Mesenteric fat pad (tissue), 1 donor: ENCODE results near the gene MVP. TPM values are rescaled to one million over a fixed set of nuclear protein-coding genes. Genes with fewer than 3 reads are reported as not detected.
"Not testable (repeated sequence)": the region's sequence is repeated elsewhere in the genome, so short reads cannot be mapped to it uniquely, and the experiment has no call there.

Source experiments
- DNase-seq: peaks from one replicate; pipeline ENCODE4 v3.0.0-alpha.2; 2020; ENCODE audit warnings: low spot score
- total RNA-seq: library from RNA; stranded (reverse); fragmentation: NEBNext Ultra II Directional; extraction: Animal tissue kit (Norgen Biotek cat#: 25700); gene quantifications from one replicate; pipeline ENCODE4 v1.2.1, GENCODE V29; 2021
- donor health status: DM: yes; HTN: yes; CAD: no.

The MVP gene
- total RNA-seq, 1 donor from 2014 or later, result 150 TPM

GRCh38 chr16:29814592-29814991, 5.7 kb upstream of the MVP start:
- DNase-seq, result no peak

GRCh38 chr16:29815032-29815721, 5.1 kb upstream of the MVP start:
- DNase-seq, result no peak

- peak; percentile 98 for DNase-seq
Measured at GRCh38 chr16:29815793-29816693, 4.2 kb upstream of the MVP start, which contains the start of gene PAGR1. PAGR1 (plus strand) TSS chr16:29816152; CDS start chr16:29816526, 374 bp downstream.

GRCh38 chr16:29816694-29817441, 3.4 kb upstream of the MVP start:
- DNase-seq, result no peak

GRCh38 chr16:29818082-29818481, 2.2 kb upstream of the MVP start:
- DNase-seq, result no peak

- DNase-seq, result no peak
Measured at GRCh38 chr16:29819506-29819905, 756 bp upstream of the MVP start.

- no peak for DNase-seq
Measured at GRCh38 chr16:29820730-29821642, 724 bp downstream of the MVP start.

GRCh38 chr16:29821643-29822115, 1.4 kb downstream of the MVP start:
- no peak for DNase-seq

- no peak for DNase-seq
Measured at GRCh38 chr16:29824589-29825144, 4.4 kb downstream of the MVP start.

GRCh38 chr16:29825145-29826044, 5.1 kb downstream of the MVP start:
- DNase-seq, result no peak

GRCh38 chr16:29826342-29826695, 6.1 kb downstream of the MVP start:
- no peak for DNase-seq

- no peak for DNase-seq
Measured at GRCh38 chr16:29830774-29831173, 10.5 kb downstream of the MVP start.

- no peak for DNase-seq
Measured at GRCh38 chr16:29831490-29831889, 11.2 kb downstream of the MVP start.

GRCh38 chr16:29833219-29833618, 13.0 kb downstream of the MVP start:
- DNase-seq, result not testable (repeated sequence)

- DNase-seq, result no peak
Measured at GRCh38 chr16:29834079-29834478, 13.8 kb downstream of the MVP start.

GRCh38 chr16:29835926-29836325, 15.7 kb downstream of the MVP start:
- no peak for DNase-seq

GRCh38 chr16:29836623-29837022, 16.4 kb downstream of the MVP start:
- DNase-seq, result no peak

GRCh38 chr16:29837841-29838240, 17.6 kb downstream of the MVP start:
- DNase-seq, result no peak

GRCh38 chr16:29839822-29840221, 19.6 kb downstream of the MVP start:
- DNase-seq, result no peak
